Esophagus (tissue), 2 donors: ENCODE data around the gene TMEM150A. TPM values are rescaled to one million over a fixed set of nuclear protein-coding genes. Genes with fewer than 3 reads are reported as not detected.
A peak's percentile ranks its signal among the peaks of the same experiment; 100 is the strongest.
"Not testable (repeated sequence)": the region's sequence is repeated elsewhere in the genome, so short reads cannot be mapped to it uniquely, and the experiment has no call there.

Experiments
- H3K27ac ChIP-seq, 2 donors: one replicate each; pipeline ENCODE4 v1.5.1; 2013; ENCODE audit warnings: low read depth in 2 of 2, mild to moderate bottlenecking in 2 of 2, inconsistent platforms in 1 of 2, low read length in 1 of 2, moderate library complexity in 1 of 2
- H3K27me3 ChIP-seq, 2 donors: one replicate each; pipeline ENCODE4 v1.6.1; 2013; ENCODE audit warnings: low read length in 2 of 2, control low read depth in 1 of 2, mild to moderate bottlenecking in 1 of 2; ENCODE audit not compliant: insufficient read depth in 2 of 2, control insufficient read depth in 1 of 2
- H3K36me3 ChIP-seq, 2 donors: one replicate each; pipeline ENCODE4 v1.6.1; 2013; ENCODE audit warnings: low read length in 1 of 2; ENCODE audit not compliant: control insufficient read depth in 2 of 2, insufficient read depth in 2 of 2
- H3K4me1 ChIP-seq, 2 donors: one replicate each; pipeline ENCODE4 v1.6.1; 2013; ENCODE audit warnings: low read length in 1 of 2; ENCODE audit not compliant: control insufficient read depth in 2 of 2, insufficient read depth in 2 of 2
- H3K4me3 ChIP-seq, 2 donors: one replicate each; pipeline ENCODE4 v1.5.1; 2013; ENCODE audit warnings: low read length in 2 of 2, mild to moderate bottlenecking in 2 of 2, low read depth in 1 of 2, moderate library complexity in 1 of 2
- H3K9me3 ChIP-seq, 2 donors: one replicate each; pipeline ENCODE4 v1.6.1; 2013; ENCODE audit warnings: mild to moderate bottlenecking in 2 of 2, low read depth in 1 of 2, low read length in 1 of 2, moderate library complexity in 1 of 2; ENCODE audit not compliant: control insufficient read depth in 2 of 2, insufficient read depth in 1 of 2
- WGBS, 2 donors: extraction: QIAGEN DNeasy Blood & Tissue Kit; methylation state at CpG; one replicate each; pipeline ENCODE4 v1.1.7; 2013; 5-methylcytosine and 5-hydroxymethylcytosine counted together
- polyA plus RNA-seq, 2 donors: library from polyadenylated mRNA; stranded (reverse); fragments of 200-250 nt; gene quantifications; one replicate each; pipeline ENCODE4 v1.2.3, GENCODE V29; 2013
- donor health status: healthy with polysubstance abuse.
- donor health status: Bipolar disorder and iron deficiency.

TMEM150A gene
- polyA plus RNA-seq, 2 donors, result 9.3 to 9.9 TPM

DNA sequence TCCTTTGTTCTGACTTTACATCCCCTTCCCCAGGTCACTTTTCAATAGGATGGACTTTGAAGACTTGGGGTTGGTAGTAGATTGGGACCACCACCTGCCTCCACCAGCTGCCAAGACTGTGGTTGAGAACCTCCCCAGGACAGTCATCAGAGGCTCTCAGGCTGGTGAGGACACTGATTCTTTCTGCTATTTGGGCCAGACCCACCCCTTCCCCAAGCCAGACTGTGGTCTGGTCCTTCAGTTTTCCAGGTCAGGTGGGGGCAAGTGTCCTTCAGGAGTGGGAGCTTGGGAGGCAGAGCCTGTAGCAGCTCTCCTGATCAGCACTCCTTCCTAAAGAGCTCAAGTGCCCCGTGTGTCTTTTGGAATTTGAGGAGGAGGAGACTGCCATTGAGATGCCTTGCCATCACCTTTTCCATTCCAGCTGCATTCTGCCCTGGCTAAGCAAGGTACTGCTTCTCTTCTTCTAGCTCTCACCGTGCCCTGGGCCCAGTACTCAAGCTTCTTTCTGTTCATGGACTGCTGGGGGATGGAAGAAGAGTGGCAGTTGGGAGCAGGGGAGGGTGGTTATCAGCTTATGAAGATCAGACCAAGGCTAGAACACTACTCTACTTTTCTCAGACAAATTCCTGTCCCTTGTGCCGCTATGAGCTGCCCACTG lies 5.9 kb downstream of the TMEM150A start:
- no peaks in the 10 kb centered on the region for H3K27me3 ChIP-seq
- H3K4me1 ChIP-seq, result peaks cover 11 to 24% of the 10 kb centered on the region in 2 donors
- no peak overlapping the region for H3K27ac ChIP-seq
- H3K9me3 ChIP-seq, result no peaks in the 10 kb centered on the region
- H3K4me3 ChIP-seq, result peak overlapping the region in 1 of 2 donors; percentile 85
- H3K36me3 ChIP-seq, result peaks cover 6 to 25% of the 10 kb centered on the region in 2 donors
- WGBS, 2 donors, result 61 to 66% methylated on average over 3 of the region's 3 CpGs

DNA sequence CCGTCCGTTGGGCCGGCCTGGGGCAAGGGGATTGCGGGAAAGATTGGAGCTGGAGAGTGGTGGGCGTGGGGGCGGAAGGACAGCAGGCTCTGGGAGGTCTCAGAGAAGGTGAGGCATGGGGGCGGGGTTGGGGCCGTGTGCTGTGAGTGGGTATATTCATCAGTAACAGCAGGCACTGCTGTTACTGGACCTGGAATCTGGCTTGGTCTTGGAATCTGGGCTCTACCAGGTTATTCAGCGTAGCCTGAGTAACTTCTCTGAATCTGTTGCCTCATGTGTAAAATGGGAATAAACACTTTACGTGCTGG lies 6.5 kb downstream of the TMEM150A start:
- H3K36me3 ChIP-seq, result peaks cover 6 to 23% of the 10 kb centered on the region in 2 donors

DNA sequence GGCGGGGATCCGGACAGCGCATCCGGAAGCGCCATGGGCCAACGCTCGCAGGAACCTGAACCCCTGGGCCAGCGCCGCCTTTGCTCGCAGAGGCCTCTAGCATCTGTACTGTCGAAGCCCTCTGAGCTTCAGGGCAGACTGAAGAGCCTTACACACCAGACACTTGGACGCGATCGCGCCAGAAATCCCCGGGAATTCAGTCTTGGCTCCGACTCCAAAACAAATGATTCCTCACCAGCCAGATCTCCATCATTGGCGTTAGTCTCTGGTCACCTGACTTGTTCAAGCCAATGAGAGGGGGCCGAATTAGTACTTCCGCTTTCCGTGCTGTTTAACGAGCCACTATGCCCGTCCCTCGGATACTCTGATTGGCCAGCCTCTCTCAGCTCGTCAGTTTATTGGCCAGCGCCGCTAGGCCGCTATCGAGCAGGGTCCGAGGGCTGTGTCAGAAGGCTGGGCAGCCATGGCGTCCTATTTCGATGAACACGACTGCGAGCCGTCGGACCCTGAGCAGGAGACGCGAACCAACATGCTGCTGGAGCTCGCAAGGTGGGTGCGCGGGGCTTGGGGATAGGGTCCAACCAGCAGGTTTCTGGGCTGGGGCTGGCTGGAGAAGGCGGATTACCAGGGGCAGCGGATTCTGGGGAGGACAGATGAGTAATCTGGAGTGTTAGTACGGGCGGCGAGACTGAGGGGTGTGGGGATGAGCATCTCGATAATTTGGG lies 7.0 kb downstream of the TMEM150A start, which contains the start of gene RNF181:
Gene RNF181 (plus strand): TSS at position 445 of the 725 bp plus-strand sequence. CDS start 19 bp downstream, at position 464.
- Histone ChIP-seq H3K27me3 (no peaks in the 10 kb centered on the region), H3K27ac (peak within 1 kb of the TSS; percentile 89 to 98), H3K4me1 (peaks cover 10 to 29% of the 10 kb centered on the region in 2 donors), H3K9me3 (no peaks in the 10 kb centered on the region), H3K36me3 (peaks cover 6 to 23% of the 10 kb centered on the region in 2 donors), H3K4me3 (peak within 1 kb of the TSS; percentile 85 to 92)
- 0% methylated on average over 47 of the region's 47 CpGs for WGBS, 2 donors

More for the DNA sequence above, 6.5 kb downstream of the TMEM150A start:
- peak overlapping the region; percentile 85 to 92 for H3K4me3 ChIP-seq
- H3K27ac ChIP-seq, result peak overlapping the region; percentile 89 to 94
- H3K27me3 ChIP-seq, result no peaks in the 10 kb centered on the region
- 2 to 3% methylated on average over 10 of the region's 10 CpGs for WGBS, 2 donors
- peaks cover 11 to 24% of the 10 kb centered on the region in 2 donors for H3K4me1 ChIP-seq
- no peaks in the 10 kb centered on the region for H3K9me3 ChIP-seq

DNA sequence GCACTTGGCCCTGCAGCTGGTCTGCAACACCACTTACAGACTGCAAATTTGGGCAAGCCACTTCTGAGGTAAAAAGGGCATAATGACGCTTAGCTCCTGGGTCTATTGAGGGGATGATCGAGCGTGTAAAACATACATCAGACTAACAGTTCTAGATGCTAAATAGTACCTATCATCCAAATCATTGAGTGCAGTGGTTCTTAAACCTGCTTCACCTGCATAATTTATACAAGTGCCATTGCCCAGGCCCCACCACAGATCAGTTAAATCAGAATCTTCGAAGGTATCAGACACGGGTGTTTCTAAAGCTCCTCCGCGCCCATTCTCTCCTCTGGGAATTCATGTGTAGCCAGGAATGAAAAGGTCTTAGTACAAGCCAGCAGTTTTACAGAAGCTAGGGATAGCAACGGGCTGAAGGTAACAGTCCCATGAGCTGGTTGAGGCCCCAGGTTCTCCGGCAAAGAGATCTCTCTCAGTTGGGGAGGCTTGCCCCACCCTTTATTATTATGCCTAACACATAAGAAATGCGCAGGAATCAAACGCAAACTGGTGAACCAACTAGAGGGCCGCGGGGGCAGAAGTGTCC lies 7.7 kb downstream of the TMEM150A start:
- H3K9me3 ChIP-seq, result no peaks in the 10 kb centered on the region
- H3K27me3 ChIP-seq, result no peaks in the 10 kb centered on the region
- 16 to 22% methylated on average over 13 of the region's 13 CpGs for WGBS, 2 donors
- peaks cover 6 to 19% of the 10 kb centered on the region in 2 donors for H3K36me3 ChIP-seq
- peak overlapping the region; percentile 85 to 92 for H3K4me3 ChIP-seq
- peaks cover 7 to 33% of the 10 kb centered on the region in 2 donors for H3K4me1 ChIP-seq
- H3K27ac ChIP-seq, result peak overlapping the region; percentile 88 to 98

DNA sequence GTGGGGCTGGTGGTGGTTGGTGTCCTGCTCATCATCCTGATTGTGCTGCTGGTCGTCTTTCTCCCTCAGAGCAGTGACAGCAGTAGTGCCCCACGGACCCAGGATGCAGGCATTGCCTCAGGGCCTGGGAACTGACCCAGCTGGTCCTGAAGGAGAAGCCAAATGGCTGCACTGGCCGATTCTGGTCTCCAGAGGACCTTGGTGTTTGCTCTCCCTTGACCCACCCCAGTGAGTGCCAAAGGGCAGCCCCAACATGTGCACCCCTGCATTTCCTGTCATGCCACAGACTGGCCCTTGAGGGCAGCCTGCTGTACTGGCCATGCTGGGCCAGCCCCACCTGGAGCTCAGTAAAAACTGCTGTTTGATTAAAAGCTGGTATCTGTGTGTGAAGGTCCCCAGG lies 9.5 kb downstream of the TMEM150A start:
- Histone ChIP-seq H3K4me1 (peaks cover 7 to 31% of the 10 kb centered on the region in 2 donors), H3K27ac (peak overlapping the region in 1 of 2 donors; percentile 6), H3K36me3 (peaks cover 6 to 9% of the 10 kb centered on the region in 2 donors), H3K4me3 (no peak overlapping the region), H3K9me3 (no peaks in the 10 kb centered on the region), H3K27me3 (no peaks in the 10 kb centered on the region)
- 47 to 59% methylated on average over 3 of the region's 3 CpGs for WGBS, 2 donors

DNA sequence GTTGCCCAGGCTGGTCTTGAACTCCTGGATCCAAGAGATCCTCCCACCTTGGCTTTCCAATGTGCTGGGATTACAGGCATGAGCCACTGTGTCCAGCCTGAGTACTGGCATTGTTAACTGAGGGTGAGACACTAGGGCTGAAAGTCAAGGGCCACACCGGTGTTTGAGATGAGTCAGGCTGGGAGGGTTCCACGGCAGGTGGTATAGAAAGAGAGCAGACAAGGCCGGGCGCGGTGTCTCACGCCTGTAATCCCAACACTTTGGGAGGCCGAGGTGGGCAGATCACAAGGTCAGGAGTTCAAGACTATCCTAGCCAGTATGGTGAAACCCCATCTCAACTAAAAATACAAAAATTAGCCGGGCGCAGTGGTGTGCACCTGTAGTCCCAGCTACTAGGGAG lies 10.2 kb downstream of the TMEM150A start:
- H3K36me3 ChIP-seq, H3K27me3 ChIP-seq, H3K9me3 ChIP-seq, H3K4me3 ChIP-seq: not testable (repeated sequence)
- Histone ChIP-seq H3K4me1 (peaks cover 7 to 31% of the 10 kb centered on the region in 2 donors), H3K27ac (peak overlapping the region in 1 of 2 donors; percentile 94)
- 73 to 77% methylated on average over 9 of the region's 9 CpGs for WGBS, 2 donors

DNA sequence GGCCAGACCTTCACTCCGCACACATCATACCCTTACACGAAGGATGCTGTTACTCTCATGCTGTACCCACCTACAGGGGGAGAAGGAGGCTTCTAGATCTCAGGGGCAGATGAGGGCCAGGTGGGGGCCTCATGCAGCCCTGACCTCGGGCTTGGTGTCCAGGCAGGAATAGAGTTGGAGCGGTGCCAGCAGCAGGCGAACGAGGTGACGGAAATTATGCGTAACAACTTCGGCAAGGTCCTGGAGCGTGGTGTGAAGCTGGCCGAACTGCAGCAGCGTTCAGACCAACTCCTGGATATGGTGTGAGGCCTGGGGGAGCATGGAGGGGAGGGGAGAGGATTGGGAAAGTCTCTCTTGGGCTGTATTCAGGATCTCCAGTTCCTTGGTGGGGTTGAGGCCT lies 10.9 kb downstream of the TMEM150A start:
- H3K4me3 ChIP-seq, result no peak overlapping the region
- peaks cover 0 to under 1% of the 10 kb centered on the region in 2 donors for H3K36me3 ChIP-seq
- no peaks in the 10 kb centered on the region for H3K9me3 ChIP-seq
- no peaks in the 10 kb centered on the region for H3K27me3 ChIP-seq
- peaks cover 4 to 28% of the 10 kb centered on the region in 2 donors for H3K4me1 ChIP-seq
- WGBS, 2 donors, result 81 to 83% methylated on average over 12 of the region's 12 CpGs
- peak overlapping the region; percentile 86 to 94 for H3K27ac ChIP-seq

DNA sequence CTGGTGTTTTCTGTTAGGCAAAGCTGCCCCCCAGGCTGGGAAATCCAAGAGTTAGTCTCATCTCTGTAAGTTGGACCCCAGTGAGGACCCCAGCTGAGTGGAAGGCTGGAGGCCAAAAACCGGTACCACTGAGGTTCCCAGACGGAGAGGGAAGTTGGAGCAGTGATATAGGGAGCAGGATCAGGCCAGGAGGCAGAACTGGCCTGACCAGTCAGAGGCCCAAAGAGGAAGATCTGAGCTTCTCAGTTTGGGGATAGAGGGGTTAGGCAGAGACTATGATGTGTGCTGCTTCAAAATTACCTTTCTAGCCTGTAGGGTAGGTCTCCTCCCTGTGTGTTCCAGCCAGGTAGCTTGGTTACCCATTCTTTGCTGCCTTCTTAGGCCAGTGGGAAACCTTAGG lies 11.5 kb downstream of the TMEM150A start:
- H3K4me3 ChIP-seq, result no peak overlapping the region
- no peaks in the 10 kb centered on the region for H3K36me3 ChIP-seq
- H3K4me1 ChIP-seq, result peaks cover 3 to 26% of the 10 kb centered on the region in 2 donors
- peak overlapping the region; percentile 86 to 94 for H3K27ac ChIP-seq
- no peaks in the 10 kb centered on the region for H3K27me3 ChIP-seq
- 69 to 71% methylated on average over 2 of the region's 2 CpGs for WGBS, 2 donors
- H3K9me3 ChIP-seq, result no peaks in the 10 kb centered on the region

DNA sequence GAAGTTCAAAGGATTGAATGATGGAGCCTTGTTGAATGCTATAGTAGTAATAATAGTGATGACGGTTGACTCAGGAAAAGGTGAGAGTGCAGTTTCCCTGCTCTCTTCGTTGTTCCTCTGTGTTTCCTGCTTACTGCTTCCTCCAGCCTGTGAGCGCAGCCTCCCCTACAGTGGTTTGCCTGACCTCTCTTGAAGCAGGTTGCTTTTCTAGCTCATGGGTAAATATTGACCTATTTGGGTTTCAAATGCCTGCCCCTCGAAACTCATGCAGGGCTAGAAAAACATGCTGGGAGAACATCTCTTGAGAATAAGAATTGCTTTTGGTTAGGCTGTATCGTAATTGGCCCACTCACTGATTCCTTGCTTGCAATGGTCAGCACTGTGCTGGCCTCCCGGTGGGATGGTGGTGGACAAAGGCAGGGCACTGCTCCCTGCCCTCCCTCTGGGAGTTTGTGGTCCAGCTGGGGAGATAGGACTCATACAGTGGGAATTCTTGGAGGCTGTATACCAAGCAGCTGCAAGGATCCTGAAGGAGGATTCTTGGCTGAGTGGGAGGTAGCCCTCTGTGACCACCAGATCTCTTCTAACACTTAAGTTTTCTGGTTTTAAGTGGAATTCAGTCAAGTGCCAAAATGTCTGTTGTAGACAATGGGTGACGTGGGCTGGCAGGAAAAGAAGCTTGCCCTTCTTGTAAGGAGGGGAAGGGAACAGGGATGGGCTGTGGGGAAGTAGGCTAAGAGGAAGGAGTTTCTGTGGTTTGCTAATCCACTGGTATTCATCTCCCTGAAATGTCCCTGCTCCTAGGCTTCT lies 12.3 kb downstream of the TMEM150A start:
- H3K27me3 ChIP-seq, result no peaks in the 10 kb centered on the region
- H3K4me3 ChIP-seq, result no peak overlapping the region
- WGBS, 2 donors, result 46 to 51% methylated on average over 7 of the region's 7 CpGs
- no peaks in the 10 kb centered on the region for H3K36me3 ChIP-seq
- no peaks in the 10 kb centered on the region for H3K9me3 ChIP-seq
- peak overlapping the region; percentile 86 to 94 for H3K27ac ChIP-seq
- peaks cover 3 to 30% of the 10 kb centered on the region in 2 donors for H3K4me1 ChIP-seq
